DOHH2 (cell line): ENCODE results near the gene CYP11A1.

Source experiments
- H3F3A ChIP-seq: fragments of 200-600 bp; sonication (generic), shearing (Covaris generic); 2 replicates; pipeline ENCODE4 v1.6.0; 2016; ENCODE audit warnings: antibody characterized with exemption, mild to moderate bottlenecking; ENCODE audit not compliant: control insufficient read depth, insufficient read depth
- H3K27ac ChIP-seq: fragments of 200-600 bp; sonication (generic); 2 replicates; pipeline ENCODE4 v1.5.1; 2014; ENCODE audit warnings: low read depth, mild to moderate bottlenecking, low read length, moderate library complexity
- H3K27me3 ChIP-seq: fragments of 200-600 bp; sonication (generic); 2 replicates; pipeline ENCODE4 v1.6.1; 2014; ENCODE audit warnings: mild to moderate bottlenecking, low read length, mixed read lengths; ENCODE audit not compliant: control insufficient read depth
- H3K36me3 ChIP-seq: fragments of 200-600 bp; sonication (generic); 2 replicates; pipeline ENCODE4 v1.6.1; 2014; ENCODE audit warnings: mild to moderate bottlenecking, low read length, moderate library complexity, mixed read lengths; ENCODE audit not compliant: control insufficient read depth
- H3K4me1 ChIP-seq: fragments of 200-600 bp; sonication (generic); 2 replicates; pipeline ENCODE4 v1.6.1; 2014; ENCODE audit warnings: mild to moderate bottlenecking, low read length, mixed read lengths; ENCODE audit not compliant: control insufficient read depth
- H3K4me2 ChIP-seq: fragments of 200-600 bp; sonication (generic); 2 replicates; pipeline ENCODE4 v1.6.0; 2014; ENCODE audit warnings: mild to moderate bottlenecking, low read length, moderate library complexity
- H3K4me3 ChIP-seq: fragments of 200-600 bp; sonication (generic); 2 replicates; pipeline ENCODE4 v1.5.1; 2014; ENCODE audit warnings: mild to moderate bottlenecking, low read length, mixed read lengths
- H3K79me2 ChIP-seq: fragments of 200-600 bp; sonication (generic); 2 replicates; pipeline ENCODE4 v1.6.1; 2014; ENCODE audit warnings: mild to moderate bottlenecking, low read length, mixed read lengths; ENCODE audit not compliant: control insufficient read depth
- H3K9me2 ChIP-seq: fragments of 200-600 bp; sonication (generic); replicated peaks from 2 replicates; pipeline ENCODE4 v1.6.1; 2014; ENCODE audit warnings: mild to moderate bottlenecking, low read length, mixed read lengths; ENCODE audit not compliant: control insufficient read depth
- H3K9me3 ChIP-seq: fragments of 200-600 bp; sonication (generic); 2 replicates; pipeline ENCODE4 v1.6.1; 2014; ENCODE audit warnings: antibody characterized with exemption, low read length, mixed read lengths; ENCODE audit not compliant: control insufficient read depth, insufficient read depth
- H4K20me1 ChIP-seq: fragments of 200-600 bp; sonication (generic); 2 replicates; pipeline ENCODE4 v1.6.0; 2014; ENCODE audit warnings: low read depth, mild to moderate bottlenecking, antibody characterized with exemption, low read length, moderate library complexity; ENCODE audit not compliant: control insufficient read depth, insufficient read depth
- CTCF ChIP-seq: fragments of 200-600 bp; sonication (generic); IDR thresholded peaks from one replicate; pipeline ENCODE4 v1.5.1; 2014; ENCODE audit warnings: antibody characterized with exemption, mild to moderate bottlenecking, low read depth, low read length; ENCODE audit not compliant: poor library complexity, severe bottlenecking
- EZH2phosphoT487 ChIP-seq: fragments of 200-600 bp; sonication (generic); IDR thresholded peaks from 2 replicates; pipeline ENCODE4 v1.6.1; 2017; ENCODE audit warnings: borderline replicate concordance, mild to moderate bottlenecking, antibody characterized with exemption, low read length, moderate library complexity, mixed read lengths

Gene CYP11A1

DNA sequence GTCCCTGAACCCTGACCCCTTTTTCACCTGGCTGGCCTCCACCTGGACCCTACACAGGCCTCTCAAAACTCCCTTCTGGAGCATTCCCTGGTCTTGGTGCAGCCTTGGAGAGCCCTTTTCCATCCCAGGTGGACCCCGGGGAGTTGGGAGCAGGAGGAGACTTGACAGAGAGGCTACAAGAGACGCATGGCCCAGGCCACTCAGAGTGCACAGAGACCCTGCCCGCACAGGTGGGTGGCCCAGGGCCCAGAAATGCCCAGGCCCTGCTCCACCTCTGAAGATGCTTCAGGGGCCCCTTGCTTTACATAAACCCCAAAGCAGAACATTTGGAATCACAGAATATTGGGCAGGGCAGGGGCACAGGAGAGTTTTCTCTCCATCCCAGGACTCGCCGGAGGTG, 34.4 kb downstream of the CYP11A1 start:
- no peak for TF ChIP-seq CTCF
- TF ChIP-seq EZH2phosphoT487: no peak
- H3K4me3 ChIP-seq: no peak overlapping the region
- no peaks in the 10 kb centered on the region for H3K79me2 ChIP-seq
- H3F3A ChIP-seq: no peaks in the 10 kb centered on the region
- no peaks in the 10 kb centered on the region for H4K20me1 ChIP-seq
- H3K36me3 ChIP-seq: no peaks in the 10 kb centered on the region
- H3K27ac ChIP-seq: no peak overlapping the region
- H3K9me3 ChIP-seq: no peaks in the 10 kb centered on the region
- no peak overlapping the region for H3K4me2 ChIP-seq
- H3K9me2 ChIP-seq: no peaks in the 10 kb centered on the region
- peaks cover 2% of the 10 kb centered on the region; the same call in 1 of the 2 replicates for H3K27me3 ChIP-seq
- peaks cover 8% of the 10 kb centered on the region for H3K4me1 ChIP-seq

GRCh38 chr15:74332611-74333010, 34.8 kb downstream of the CYP11A1 start:
- H3K4me2 ChIP-seq: no peak overlapping the region
- H3K27me3 ChIP-seq: peaks cover 2% of the 10 kb centered on the region; the same call in 1 of the 2 replicates
- no peaks in the 10 kb centered on the region for H3K79me2 ChIP-seq
- no peaks in the 10 kb centered on the region for H3F3A ChIP-seq
- H3K4me1 ChIP-seq: peaks cover 9% of the 10 kb centered on the region
- no peaks in the 10 kb centered on the region for H3K9me2 ChIP-seq
- H3K36me3 ChIP-seq: no peaks in the 10 kb centered on the region
- H3K9me3 ChIP-seq: no peaks in the 10 kb centered on the region
- H3K4me3 ChIP-seq: no peak overlapping the region
- TF ChIP-seq EZH2phosphoT487 (no peak), CTCF (no peak)
- no peak overlapping the region for H3K27ac ChIP-seq
- no peaks in the 10 kb centered on the region for H4K20me1 ChIP-seq

DNA sequence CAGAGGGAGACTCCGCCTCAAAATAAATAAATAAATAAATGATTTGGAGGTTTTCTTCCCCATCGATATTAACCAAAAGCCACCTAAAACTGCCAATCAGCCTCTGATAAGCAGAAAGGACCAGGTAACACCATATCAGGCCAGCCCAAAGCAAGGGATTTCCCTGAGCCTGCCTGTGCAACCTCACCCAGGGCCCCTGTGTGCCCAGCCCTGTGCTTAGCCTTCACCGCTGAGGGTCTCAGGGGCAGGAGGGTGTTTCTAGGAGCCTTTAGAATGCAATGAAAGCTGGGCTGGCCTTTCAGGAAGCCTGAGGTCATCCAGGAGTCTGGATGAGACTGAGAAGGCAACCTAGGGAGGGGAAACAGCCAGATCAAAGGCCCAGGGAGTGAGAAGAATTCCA, 35.4 kb downstream of the CYP11A1 start:
- no peak overlapping the region for H3K27ac ChIP-seq
- no peaks in the 10 kb centered on the region for H3F3A ChIP-seq
- TF ChIP-seq EZH2phosphoT487 (no peak), CTCF (no peak)
- H3K4me2 ChIP-seq: no peak overlapping the region
- no peaks in the 10 kb centered on the region for H4K20me1 ChIP-seq
- no peaks in the 10 kb centered on the region for H3K79me2 ChIP-seq
- H3K9me3 ChIP-seq: no peaks in the 10 kb centered on the region
- peaks cover 2% of the 10 kb centered on the region; the same call in 1 of the 2 replicates for H3K27me3 ChIP-seq
- H3K9me2 ChIP-seq: no peaks in the 10 kb centered on the region
- no peak overlapping the region for H3K4me3 ChIP-seq
- H3K36me3 ChIP-seq: no peaks in the 10 kb centered on the region
- H3K4me1 ChIP-seq: peaks cover 9% of the 10 kb centered on the region

DNA sequence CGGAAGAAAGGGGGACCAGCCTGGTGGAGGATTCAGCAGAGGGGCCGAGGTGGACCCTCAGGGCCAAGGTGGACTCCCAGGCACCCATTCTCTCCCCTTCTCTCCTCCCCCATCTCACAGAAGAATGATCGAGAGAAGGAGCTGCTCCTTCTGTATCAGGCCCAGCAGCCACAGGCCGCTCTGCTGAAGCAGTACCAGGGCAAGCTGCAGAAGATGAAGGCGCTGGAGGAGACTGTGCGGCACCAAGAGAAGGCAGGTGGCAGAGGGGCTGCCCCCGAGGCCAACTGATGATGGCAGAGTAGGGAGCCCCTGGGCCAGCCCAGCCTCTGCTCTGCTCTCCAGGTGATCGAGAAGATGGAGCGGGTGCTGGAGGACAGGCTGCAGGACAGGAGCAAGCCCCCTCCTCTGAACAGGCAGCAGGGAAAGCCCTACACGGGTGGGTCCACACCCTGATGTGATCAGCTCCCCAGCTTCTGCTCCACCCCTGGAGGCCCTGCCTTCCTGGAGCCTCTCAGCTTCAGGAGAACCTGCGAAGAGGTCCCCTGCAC, 36.5 kb downstream of the CYP11A1 start:
- no peaks in the 10 kb centered on the region for H3K9me2 ChIP-seq
- H4K20me1 ChIP-seq: no peaks in the 10 kb centered on the region
- H3F3A ChIP-seq: no peaks in the 10 kb centered on the region
- TF ChIP-seq EZH2phosphoT487 (no peak), CTCF (no peak)
- peaks cover 9% of the 10 kb centered on the region for H3K4me1 ChIP-seq
- H3K9me3 ChIP-seq: no peaks in the 10 kb centered on the region
- H3K27ac ChIP-seq: no peak overlapping the region
- H3K79me2 ChIP-seq: no peaks in the 10 kb centered on the region
- H3K27me3 ChIP-seq: 0 out of 2 replicates have a peak, but pooled peaks cover 2% of the 10 kb centered on the region
- no peak overlapping the region for H3K4me2 ChIP-seq
- no peak overlapping the region for H3K4me3 ChIP-seq
- H3K36me3 ChIP-seq: no peaks in the 10 kb centered on the region
